ENCODE data around the gene WDR41.
"Not testable (repeated sequence)": the region's sequence is repeated elsewhere in the genome, so short reads cannot be mapped to it uniquely, and the experiment has no call there.

WDR41 gene

DNA sequence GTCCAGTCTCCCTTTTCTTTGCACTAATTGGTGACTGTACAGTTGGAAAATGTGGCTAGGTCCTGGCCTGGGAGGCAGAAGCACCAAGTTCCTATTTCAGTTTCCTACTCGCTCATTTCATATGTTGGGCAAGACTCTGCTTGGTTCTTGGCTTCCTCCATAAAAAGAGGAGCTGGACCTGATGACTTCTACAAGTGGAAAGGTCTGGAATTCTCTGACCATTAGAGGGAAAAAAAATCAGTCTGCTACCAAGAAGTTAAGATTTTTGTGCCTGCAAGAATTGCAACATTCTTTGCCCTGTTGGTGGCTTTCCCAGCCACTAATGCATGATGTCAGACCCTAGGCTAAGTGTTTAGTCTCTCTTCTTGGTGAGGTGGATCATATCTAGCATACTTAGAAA lies 91.5 kb downstream of the WDR41 start:
- DNase-seq = no peak

DNA sequence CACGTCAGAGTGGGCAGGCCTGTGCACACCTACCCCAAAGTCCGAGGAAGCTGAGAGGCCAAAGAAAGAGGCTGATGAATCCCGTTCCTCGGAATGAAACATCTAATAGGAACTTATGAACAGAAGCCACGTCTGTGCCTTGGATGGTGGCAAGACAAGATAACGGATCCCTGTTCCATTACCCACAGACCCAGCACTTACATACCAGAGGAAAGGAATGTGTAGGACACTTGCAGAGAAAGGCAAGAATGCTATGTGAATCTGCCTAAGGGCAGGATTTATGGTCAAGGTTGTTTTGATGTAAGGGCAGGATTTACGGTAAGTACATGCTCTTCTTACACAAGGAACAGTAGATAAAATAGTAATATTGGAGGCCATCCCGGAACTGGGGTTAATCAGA lies 93.2 kb downstream of the WDR41 start:
- DNase-seq = peak; percentile 18

GRCh38 chr5:77398458-77398857 lies 93.7 kb downstream of the WDR41 start:
- no peak for DNase-seq

DNA sequence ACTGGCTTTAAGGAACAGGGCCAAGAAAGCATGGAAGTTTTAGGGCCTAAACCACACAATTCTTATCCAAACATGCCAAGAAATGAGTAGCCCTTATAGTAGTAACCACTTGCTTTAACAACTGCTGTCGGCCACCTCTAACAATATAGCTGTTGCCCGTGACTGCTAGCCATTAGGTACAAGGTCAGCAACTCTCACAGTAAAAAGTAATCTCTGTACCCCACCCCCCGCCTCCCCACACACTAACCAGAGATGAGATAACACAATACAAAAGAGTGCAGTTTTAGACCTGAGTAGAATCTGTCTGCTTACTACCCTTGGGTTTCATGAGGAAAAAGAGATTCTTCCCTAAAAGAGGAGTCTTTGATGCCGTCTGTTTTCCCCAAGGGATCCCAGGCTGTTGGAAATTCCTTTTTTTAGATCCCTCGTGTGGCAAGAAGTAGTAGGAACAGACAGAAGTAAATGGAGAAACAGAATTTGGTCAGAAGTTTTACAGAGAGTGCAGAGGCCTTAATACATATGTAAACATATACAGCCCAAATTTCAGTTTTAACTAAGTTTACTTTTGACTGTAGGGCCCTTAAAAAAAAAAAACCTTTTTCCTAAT lies 94.3 kb downstream of the WDR41 start:
- no peak for DNase-seq

DNA sequence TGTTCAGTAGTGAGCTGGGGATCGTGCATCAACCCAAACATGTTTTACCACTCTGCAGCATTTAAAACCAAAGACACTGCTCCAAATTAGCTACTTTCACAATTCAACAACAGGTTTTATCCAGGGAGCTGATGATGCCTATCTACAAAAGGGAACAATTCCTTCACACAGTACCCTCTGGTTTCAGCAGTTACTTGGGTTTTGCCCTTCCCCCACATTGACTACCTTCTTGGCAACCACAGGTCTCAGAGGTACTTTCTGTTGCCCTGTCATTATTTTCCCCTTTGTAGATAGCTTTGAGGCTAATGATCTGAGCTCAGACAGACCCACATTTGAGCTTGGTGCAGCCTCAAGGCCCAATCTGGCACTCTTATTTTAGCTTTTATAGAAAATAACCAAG lies 96.1 kb downstream of the WDR41 start:
- no peak for DNase-seq

DNA sequence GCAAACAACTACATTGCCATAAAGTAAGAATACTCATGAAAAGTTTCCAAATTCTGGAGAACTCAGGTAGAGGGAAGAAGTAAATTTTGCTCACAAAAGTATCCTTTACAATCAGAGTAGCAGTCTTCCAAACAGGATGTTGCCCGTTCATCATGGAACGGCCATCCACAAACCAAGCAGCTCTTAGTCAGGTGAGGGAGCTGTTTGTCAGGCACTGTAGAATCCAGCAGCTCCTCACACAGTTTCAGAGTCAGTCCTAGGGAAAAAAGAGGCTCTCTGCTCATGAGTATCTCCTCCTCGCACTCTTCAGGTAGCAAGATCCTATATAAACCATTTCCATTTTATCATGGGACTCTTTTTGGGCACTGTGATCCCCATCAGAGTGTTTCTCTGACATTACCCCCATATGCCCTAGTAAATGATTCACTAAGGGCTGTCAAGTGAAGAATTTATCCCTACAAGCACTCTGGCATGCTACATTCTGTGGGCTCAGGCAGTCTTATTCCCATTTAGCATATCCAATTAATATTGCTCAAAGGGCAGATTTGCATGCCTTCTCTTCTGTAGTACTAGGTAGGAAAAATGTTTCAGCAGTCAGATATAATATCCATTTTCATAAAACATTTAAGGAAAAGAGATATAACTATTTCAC lies 97.9 kb downstream of the WDR41 start:
- DNase-seq = no peak

GRCh38 chr5:77391240-77391765 lies 100.8 kb downstream of the WDR41 start:
- DNase-seq = no peak

DNA sequence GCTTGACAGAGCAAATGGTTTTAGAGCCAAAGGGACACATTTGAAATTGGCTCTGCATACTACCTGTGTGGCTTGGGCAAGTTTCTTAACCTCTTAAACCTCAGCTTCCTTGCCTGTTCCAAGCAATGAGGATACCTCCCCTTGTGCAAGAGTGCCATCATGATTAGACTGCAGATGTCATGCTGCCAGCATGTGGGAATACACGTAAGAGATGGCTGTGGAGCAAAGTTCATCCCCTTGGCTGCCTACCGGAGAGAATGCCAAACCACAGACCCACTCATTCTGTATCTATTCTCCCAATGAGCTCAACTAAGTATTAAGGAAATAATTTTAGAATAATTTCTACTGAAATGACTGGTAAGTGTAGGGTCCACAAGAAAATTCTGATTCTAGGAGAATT lies 101.3 kb downstream of the WDR41 start:
- peak; percentile 64 for DNase-seq

DNA sequence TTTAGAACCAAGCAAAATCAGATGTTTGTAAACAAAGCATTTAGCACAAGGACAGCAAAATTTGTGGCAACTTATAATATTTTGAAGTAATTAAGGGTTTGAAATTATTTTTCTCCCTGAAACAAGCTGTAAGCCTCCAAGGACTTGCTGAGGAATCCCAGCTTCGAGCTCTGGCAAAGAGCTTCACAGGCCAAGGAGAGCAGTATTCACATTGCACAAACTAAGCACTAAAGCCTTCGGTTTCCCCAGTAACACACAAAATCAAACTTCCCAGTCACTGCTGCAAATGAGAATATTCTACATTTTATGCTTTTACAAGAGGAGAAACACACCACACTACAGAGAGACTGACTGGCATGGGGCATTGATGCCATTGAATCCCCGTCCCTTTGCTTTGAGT lies 101.9 kb downstream of the WDR41 start:
- DNase-seq = no peak

GRCh38 chr5:77389746-77390145 lies 102.4 kb downstream of the WDR41 start:
- DNase-seq = no peak

DNA sequence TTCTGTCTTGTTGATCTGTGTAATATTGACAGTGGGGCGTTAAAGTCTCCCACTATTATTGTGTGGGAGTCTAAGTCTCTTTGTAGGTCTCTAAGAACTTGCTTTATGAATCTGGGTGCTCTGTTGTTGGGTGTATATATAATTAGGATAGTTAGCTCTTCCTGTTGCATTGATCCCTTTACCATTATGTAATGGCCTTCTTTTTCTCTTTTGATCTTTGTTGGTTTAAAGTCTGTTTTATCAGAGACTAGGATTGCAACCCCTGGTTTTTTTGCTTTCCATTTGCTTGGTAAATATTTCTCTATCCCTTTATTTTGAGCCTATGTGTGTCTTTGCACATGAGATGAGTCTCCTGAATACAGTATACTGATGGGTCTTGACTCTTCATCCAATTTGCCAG lies 105.8 kb downstream of the WDR41 start:
- not testable (repeated sequence) for DNase-seq

- peak; percentile 24 for DNase-seq
Observed at GRCh38 chr5:77383336-77383735, 108.8 kb downstream of the WDR41 start.

All from fibroblast of skin of right biceps (primary cell).